Thyroid gland (tissue), 4 donors: ENCODE measurements around the gene DLG2. TPM values are rescaled to one million over a fixed set of nuclear protein-coding genes. Genes with fewer than 3 reads are reported as not detected.

ENCODE experiments used
- DNase-seq, 2 donors: peaks; one replicate each; pipeline ENCODE4 v3.0.0-alpha.2; 2019
- H3K27ac ChIP-seq, 3 donors: fragments of 200-600 bp; sonication (generic); 1 replicate in 2 of 3; 2 replicates in 1 of 3; pipeline ENCODE4 v1.5.1; 2016 to 2019; ENCODE audit warnings: mild to moderate bottlenecking in 1 of 3, moderate library complexity in 1 of 3
- H3K27me3 ChIP-seq: fragments of 200-600 bp; sonication (generic); one replicate; pipeline ENCODE4 v1.5.1; 2019
- H3K36me3 ChIP-seq, 2 donors: fragments of 200-600 bp; sonication (generic); one replicate each; pipeline ENCODE4 v1.5.1; 2016 to 2019
- H3K4me1 ChIP-seq, 2 donors: fragments of 200-600 bp; sonication (generic); one replicate each; pipeline ENCODE4 v1.5.1; 2017 to 2019
- H3K4me3 ChIP-seq, 3 donors: fragments of 200-600 bp; sonication (generic); replicated peaks in 1 of 3; 1 replicate in 2 of 3; 2 replicates in 1 of 3; pipeline ENCODE4 v1.5.1; 2016; ENCODE audit warnings: mild to moderate bottlenecking in 1 of 3
- H3K9me3 ChIP-seq: fragments of 200-600 bp; sonication (generic); one replicate; pipeline ENCODE4 v1.5.1; 2017
- CTCF ChIP-seq, 6 experiments: fragments of 200-600 bp in 3 of 6; fragments of 450-650 bp in 3 of 6; sonication (generic) in 3 of 6; IDR thresholded peaks; one replicate each; pipeline ENCODE4 v1.5.1; 2016 to 2019; ENCODE audit warnings: antibody characterized with exemption in 6 of 6, mild to moderate bottlenecking in 2 of 6, inconsistent platforms in 1 of 6, moderate library complexity in 1 of 6
- POLR2A ChIP-seq, 2 donors: fragments of 450-650 bp; IDR thresholded peaks; one replicate each; pipeline ENCODE4 v1.6.1; 2017; ENCODE audit warnings: antibody characterized with exemption in 2 of 2, mild to moderate bottlenecking in 2 of 2, moderate library complexity in 1 of 2
- WGBS, 2 donors: methylation state at CpG; one replicate each; pipeline ENCODE4 v1.1.5; 2017; 5-methylcytosine and 5-hydroxymethylcytosine counted together
- intact Hi-C: fragments of 100-400 bp; cut with DNase I; formaldehyde crosslinking; loops from one replicate; pipeline ENCODE4 v1.15.1; 2023
- total RNA-seq, 4 donors: library from RNA; depleted of rRNA; stranded (reverse); fragments of >200 nt; gene quantifications; one replicate each; pipeline ENCODE4 v1.2.3, GENCODE V29; 2016

DLG2 gene
- total RNA-seq, 4 donors from 2014 or later = 29.4 to 79.4 (median 42.4) TPM

- TF ChIP-seq CTCF (IDR thresholded peaks at IDR 0.05) (no peak), POLR2A (IDR thresholded peaks at IDR 0.05) (no peak)
- Histone ChIP-seq H3K27me3 (no peaks in the 10 kb centered on the region), H3K9me3 (no peaks in the 10 kb centered on the region), H3K27ac (no peak overlapping the region), H3K36me3 (no peaks in the 10 kb centered on the region), H3K4me3 (no peak overlapping the region), H3K4me1 (no peaks in the 10 kb centered on the region)
- WGBS, 2 donors = 88 to 98% methylated on average over 3 of the region's 3 CpGs
- intact Hi-C loops = no loop called here
- DNase-seq = no peak
Measured at GRCh38 chr11:83852012-83852411, 1775.1 kb downstream of the DLG2 start.

GRCh38 chr11:83847467-83848034 lies 1779.6 kb downstream of the DLG2 start:
- intact Hi-C loops = no loop called here
- no peaks in the 10 kb centered on the region for H3K4me1 ChIP-seq
- no peak overlapping the region for H3K27ac ChIP-seq
- H3K9me3 ChIP-seq = no peaks in the 10 kb centered on the region
- no peak for DNase-seq
- H3K36me3 ChIP-seq = no peaks in the 10 kb centered on the region
- WGBS, 2 donors = 80 to 91% methylated on average over 6 of the region's 6 CpGs
- H3K4me3 ChIP-seq = no peak overlapping the region
- no peaks in the 10 kb centered on the region for H3K27me3 ChIP-seq
- no peak for TF ChIP-seq CTCF (IDR thresholded peaks at IDR 0.05)
- TF ChIP-seq POLR2A (IDR thresholded peaks at IDR 0.05) = no peak

GRCh38 chr11:83845797-83846196 lies 1781.3 kb downstream of the DLG2 start:
- H3K4me1 ChIP-seq = no peaks in the 10 kb centered on the region
- intact Hi-C loops = no loop called here

GRCh38 chr11:83840326-83840725 lies 1786.8 kb downstream of the DLG2 start:
- DNase-seq = no peak
- H3K27ac ChIP-seq = no peak overlapping the region
- no peaks in the 10 kb centered on the region for H3K9me3 ChIP-seq
- no peaks in the 10 kb centered on the region for H3K36me3 ChIP-seq
- H3K27me3 ChIP-seq = no peaks in the 10 kb centered on the region
- 61 to 93% methylated on average over 2 of the region's 2 CpGs for WGBS, 2 donors
- H3K4me3 ChIP-seq = no peak overlapping the region
- intact Hi-C loops = no loop called here
- TF ChIP-seq CTCF (IDR thresholded peaks at IDR 0.05) (no peak), POLR2A (IDR thresholded peaks at IDR 0.05) (no peak)
- H3K4me1 ChIP-seq = no peaks in the 10 kb centered on the region

More at GRCh38 chr11:83845797-83846196, 1781.3 kb downstream of the DLG2 start:
- Histone ChIP-seq H3K4me3 (no peak overlapping the region), H3K9me3 (no peaks in the 10 kb centered on the region), H3K27me3 (no peaks in the 10 kb centered on the region), H3K36me3 (no peaks in the 10 kb centered on the region), H3K27ac (no peak overlapping the region)
- no peak for TF ChIP-seq CTCF (IDR thresholded peaks at IDR 0.05)
- no peak for TF ChIP-seq POLR2A (IDR thresholded peaks at IDR 0.05)
- 86 to 88% methylated on average over 1 of the region's 1 CpG for WGBS, 2 donors
- no peak for DNase-seq

GRCh38 chr11:83836883-83837654 lies 1790.1 kb downstream of the DLG2 start:
- WGBS, 2 donors = 53 to 55% methylated on average over 10 of the region's 10 CpGs

More at GRCh38 chr11:83836883-83837654, 1790.1 kb downstream of the DLG2 start:
- H3K4me1 ChIP-seq = no peaks in the 10 kb centered on the region
- TF ChIP-seq CTCF (IDR thresholded peaks at IDR 0.05) (peak in 5 of 6 experiments; percentile 37 to 68 (median 58)), POLR2A (IDR thresholded peaks at IDR 0.05) (no peak)
- intact Hi-C loops = no loop called here
- H3K4me3 ChIP-seq = no peak overlapping the region
- DNase-seq = peak; percentile 20 to 43
- H3K36me3 ChIP-seq = no peaks in the 10 kb centered on the region
- H3K27ac ChIP-seq = no peak overlapping the region
- H3K27me3 ChIP-seq = no peaks in the 10 kb centered on the region
- H3K9me3 ChIP-seq = no peaks in the 10 kb centered on the region
